Omental fat pad (tissue), 4 donors: ENCODE results near the gene CACFD1. TPM values are rescaled to one million over a fixed set of nuclear protein-coding genes. Genes with fewer than 3 reads are reported as not detected.

ENCODE experiments used
- ATAC-seq: fragments of 150-250 bp; one replicate; pipeline ENCODE4 v1.9.1; 2016; ENCODE audit warnings: mild to moderate bottlenecking, moderate library complexity; ENCODE audit not compliant: low FRiP score
- DNase-seq: peaks from one replicate; pipeline ENCODE4 v3.0.0-alpha.2; 2019; ENCODE audit warnings: low spot score
- total RNA-seq, 4 donors: library from RNA; depleted of rRNA; stranded (reverse); fragments of >200 nt; gene quantifications; one replicate each; pipeline ENCODE4 v1.1.0, GENCODE V29; 2016
- TF ChIP-seq, protein P1 (sequence below), 3 donors: fragments of 450-650 bp; IDR thresholded peaks; one replicate each; pipeline ENCODE4 v1.5.1; 2016 to 2017; ENCODE audit warnings: antibody characterized with exemption in 3 of 3, mild to moderate bottlenecking in 3 of 3, moderate library complexity in 2 of 3

CACFD1 gene
- total RNA-seq, 4 donors from 2014 or later = 2.7 to 6.9 (median 4.8) TPM

DNA sequence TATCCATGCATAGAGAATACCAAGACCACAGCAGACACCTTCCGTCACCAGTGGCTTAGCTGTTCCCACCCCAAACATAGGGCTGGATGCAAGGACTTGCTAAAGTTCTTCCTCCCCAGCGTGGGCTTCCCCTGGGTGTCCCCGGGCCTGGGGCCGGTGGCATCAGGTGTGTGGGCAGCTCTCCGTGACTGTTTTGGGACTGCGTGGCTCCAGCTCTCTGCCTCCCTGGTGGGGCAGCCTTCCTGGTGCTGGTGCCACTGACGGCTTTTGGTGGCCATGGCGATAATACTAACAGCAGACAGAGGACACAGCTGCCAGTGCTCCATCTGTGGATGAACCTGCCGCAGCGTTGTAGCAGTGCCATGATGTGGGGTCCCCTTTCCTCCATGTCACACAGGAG, 4.9 kb downstream of the CACFD1 start:
- TF ChIP-seq, protein P1, sequence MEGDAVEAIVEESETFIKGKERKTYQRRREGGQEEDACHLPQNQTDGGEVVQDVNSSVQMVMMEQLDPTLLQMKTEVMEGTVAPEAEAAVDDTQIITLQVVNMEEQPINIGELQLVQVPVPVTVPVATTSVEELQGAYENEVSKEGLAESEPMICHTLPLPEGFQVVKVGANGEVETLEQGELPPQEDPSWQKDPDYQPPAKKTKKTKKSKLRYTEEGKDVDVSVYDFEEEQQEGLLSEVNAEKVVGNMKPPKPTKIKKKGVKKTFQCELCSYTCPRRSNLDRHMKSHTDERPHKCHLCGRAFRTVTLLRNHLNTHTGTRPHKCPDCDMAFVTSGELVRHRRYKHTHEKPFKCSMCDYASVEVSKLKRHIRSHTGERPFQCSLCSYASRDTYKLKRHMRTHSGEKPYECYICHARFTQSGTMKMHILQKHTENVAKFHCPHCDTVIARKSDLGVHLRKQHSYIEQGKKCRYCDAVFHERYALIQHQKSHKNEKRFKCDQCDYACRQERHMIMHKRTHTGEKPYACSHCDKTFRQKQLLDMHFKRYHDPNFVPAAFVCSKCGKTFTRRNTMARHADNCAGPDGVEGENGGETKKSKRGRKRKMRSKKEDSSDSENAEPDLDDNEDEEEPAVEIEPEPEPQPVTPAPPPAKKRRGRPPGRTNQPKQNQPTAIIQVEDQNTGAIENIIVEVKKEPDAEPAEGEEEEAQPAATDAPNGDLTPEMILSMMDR (IDR thresholded peaks at IDR 0.05) = no peak
- no peak for DNase-seq
- ATAC-seq = no peak

- no peak for ATAC-seq
- TF ChIP-seq, protein P1 (IDR thresholded peaks at IDR 0.05) = no peak
Observed at GRCh38 chr9:133465984-133466383, 6.2 kb downstream of the CACFD1 start.

GRCh38 chr9:133467101-133467500, 7.3 kb downstream of the CACFD1 start:
- TF ChIP-seq, protein P1 (IDR thresholded peaks at IDR 0.05) = no peak
- ATAC-seq = no peak
- DNase-seq = no peak

More at GRCh38 chr9:133465984-133466383, 6.2 kb downstream of the CACFD1 start:
- no peak for DNase-seq

- TF ChIP-seq, protein P1 (IDR thresholded peaks at IDR 0.05) = no peak
- DNase-seq = no peak
- ATAC-seq = no peak
Observed at GRCh38 chr9:133468374-133468773, 8.6 kb downstream of the CACFD1 start.

- ATAC-seq = no peak
- no peak for DNase-seq
- TF ChIP-seq, protein P1 (IDR thresholded peaks at IDR 0.05) = no peak
Observed at GRCh38 chr9:133468777-133469421, 9.1 kb downstream of the CACFD1 start.

GRCh38 chr9:133470427-133470924, 10.7 kb downstream of the CACFD1 start:
- no peak for DNase-seq
- TF ChIP-seq, protein P1 (IDR thresholded peaks at IDR 0.05) = no peak
- no peak for ATAC-seq

- ATAC-seq (no peak), DNase-seq (no peak)
- TF ChIP-seq, protein P1 (IDR thresholded peaks at IDR 0.05) = no peak
Observed at GRCh38 chr9:133470988-133471387, 11.2 kb downstream of the CACFD1 start.
